ENCODE measurements around the gene SENP1.
A peak's percentile ranks its signal among the peaks of the same experiment; 100 is the strongest.

SENP1 gene

GRCh38 chr12:48105867-48106680, at the start of gene SENP1:
Gene SENP1, minus strand, starts transcription at chr12:48106079. Its CDS starts 4,607 bp downstream, at chr12:48101472.
- Histone ChIP-seq H3K4me3 (peak within 1 kb of the TSS; percentile 88), H3K9me3 (ENCODE audit: low read depth, low read length) (no peaks in the 10 kb centered on the region), H3K9ac (ENCODE audit: insufficient read length) (peak within 1 kb of the TSS; percentile 93), H3K27ac (peak within 1 kb of the TSS; percentile 94), H3K36me3 (ENCODE audit: insufficient read depth, low read length) (no peaks in the 10 kb centered on the region)
- DNase-seq (ENCODE audit: low read depth, low spot score) = peak; percentile 72
- TF ChIP-seq EZH2 (IDR thresholded peaks at IDR 0.05) (no peak), FOXP2 (optimal IDR thresholded peaks at IDR 0.05; ENCODE audit: control extremely low read depth, extremely low read length, insufficient read depth) (no peak), POLR2AphosphoS5 (IDR thresholded peaks at IDR 0.05; ENCODE audit: borderline replicate concordance, low read depth, low read length) (peak; percentile 42; the same call in 1 of the 2 replicates)

- TF ChIP-seq FOXP2 (optimal IDR thresholded peaks at IDR 0.05; ENCODE audit: control extremely low read depth, extremely low read length, insufficient read depth) (no peak), POLR2AphosphoS5 (IDR thresholded peaks at IDR 0.05; ENCODE audit: borderline replicate concordance, low read depth, low read length) (no peak), EZH2 (IDR thresholded peaks at IDR 0.05) (no peak)
- Histone ChIP-seq H3K9ac (ENCODE audit: insufficient read length) (no peak overlapping the region), H3K36me3 (ENCODE audit: insufficient read depth, low read length) (peaks cover 63% of the 10 kb centered on the region), H3K9me3 (ENCODE audit: low read depth, low read length) (no peaks in the 10 kb centered on the region), H3K4me3 (no peak overlapping the region), H3K27ac (no peak overlapping the region)
- no peak for DNase-seq (ENCODE audit: low read depth, low spot score)
Observed at GRCh38 chr12:48151103-48151771, 45.4 kb upstream of the SENP1 start.

- no peak for TF ChIP-seq FOXP2 (optimal IDR thresholded peaks at IDR 0.05; ENCODE audit: control extremely low read depth, extremely low read length, insufficient read depth)
- TF ChIP-seq EZH2 (IDR thresholded peaks at IDR 0.05) = no peak
- no peak for TF ChIP-seq POLR2AphosphoS5 (IDR thresholded peaks at IDR 0.05; ENCODE audit: borderline replicate concordance, low read depth, low read length)
- H3K36me3 ChIP-seq (ENCODE audit: insufficient read depth, low read length) = peaks cover 93% of the 10 kb centered on the region
Observed at GRCh38 chr12:48145981-48146380, 40.1 kb upstream of the SENP1 start.

GRCh38 chr12:48143898-48144297, 38.0 kb upstream of the SENP1 start:
- no peak overlapping the region for H3K4me3 ChIP-seq
- DNase-seq (ENCODE audit: low read depth, low spot score) = no peak
- no peak overlapping the region for H3K27ac ChIP-seq
- H3K36me3 ChIP-seq (ENCODE audit: insufficient read depth, low read length) = peaks cover 93% of the 10 kb centered on the region
- H3K9ac ChIP-seq (ENCODE audit: insufficient read length) = no peak overlapping the region
- TF ChIP-seq EZH2 (IDR thresholded peaks at IDR 0.05) (no peak), FOXP2 (optimal IDR thresholded peaks at IDR 0.05; ENCODE audit: control extremely low read depth, extremely low read length, insufficient read depth) (no peak), POLR2AphosphoS5 (IDR thresholded peaks at IDR 0.05; ENCODE audit: borderline replicate concordance, low read depth, low read length) (no peak)
- no peaks in the 10 kb centered on the region for H3K9me3 ChIP-seq (ENCODE audit: low read depth, low read length)

More at GRCh38 chr12:48145981-48146380, 40.1 kb upstream of the SENP1 start:
- H3K27ac ChIP-seq = no peak overlapping the region
- H3K9me3 ChIP-seq (ENCODE audit: low read depth, low read length) = no peaks in the 10 kb centered on the region
- no peak for DNase-seq (ENCODE audit: low read depth, low spot score)
- H3K4me3 ChIP-seq = no peak overlapping the region
- H3K9ac ChIP-seq (ENCODE audit: insufficient read length) = no peak overlapping the region

- no peak for DNase-seq (ENCODE audit: low read depth, low spot score)
- no peak overlapping the region for H3K4me3 ChIP-seq
- H3K36me3 ChIP-seq (ENCODE audit: insufficient read depth, low read length) = peaks cover 94% of the 10 kb centered on the region
- no peak overlapping the region for H3K9ac ChIP-seq (ENCODE audit: insufficient read length)
- no peaks in the 10 kb centered on the region for H3K9me3 ChIP-seq (ENCODE audit: low read depth, low read length)
- H3K27ac ChIP-seq = no peak overlapping the region
- TF ChIP-seq FOXP2 (optimal IDR thresholded peaks at IDR 0.05; ENCODE audit: control extremely low read depth, extremely low read length, insufficient read depth) = no peak
- no peak for TF ChIP-seq POLR2AphosphoS5 (IDR thresholded peaks at IDR 0.05; ENCODE audit: borderline replicate concordance, low read depth, low read length)
- TF ChIP-seq EZH2 (IDR thresholded peaks at IDR 0.05) = no peak
Observed at GRCh38 chr12:48142818-48143674, 37.2 kb upstream of the SENP1 start.

- Histone ChIP-seq H3K36me3 (ENCODE audit: insufficient read depth, low read length) (peaks cover 84% of the 10 kb centered on the region), H3K27ac (no peak overlapping the region), H3K4me3 (no peak overlapping the region), H3K9ac (ENCODE audit: insufficient read length) (no peak overlapping the region), H3K9me3 (ENCODE audit: low read depth, low read length) (no peaks in the 10 kb centered on the region)
- DNase-seq (ENCODE audit: low read depth, low spot score) = no peak
- no peak for TF ChIP-seq EZH2 (IDR thresholded peaks at IDR 0.05)
Observed at GRCh38 chr12:48135027-48135426, 29.1 kb upstream of the SENP1 start.

GRCh38 chr12:48132826-48133225, 26.9 kb upstream of the SENP1 start:
- Histone ChIP-seq H3K36me3 (ENCODE audit: insufficient read depth, low read length) (peaks cover 82% of the 10 kb centered on the region), H3K9me3 (ENCODE audit: low read depth, low read length) (no peaks in the 10 kb centered on the region), H3K4me3 (no peak overlapping the region), H3K9ac (ENCODE audit: insufficient read length) (no peak overlapping the region), H3K27ac (no peak overlapping the region)
- no peak for DNase-seq (ENCODE audit: low read depth, low spot score)
- TF ChIP-seq POLR2AphosphoS5 (IDR thresholded peaks at IDR 0.05; ENCODE audit: borderline replicate concordance, low read depth, low read length) (no peak), FOXP2 (optimal IDR thresholded peaks at IDR 0.05; ENCODE audit: control extremely low read depth, extremely low read length, insufficient read depth) (no peak), EZH2 (IDR thresholded peaks at IDR 0.05) (no peak)

- no peak overlapping the region for H3K9ac ChIP-seq (ENCODE audit: insufficient read length)
- no peak for DNase-seq (ENCODE audit: low read depth, low spot score)
- no peak for TF ChIP-seq FOXP2 (optimal IDR thresholded peaks at IDR 0.05; ENCODE audit: control extremely low read depth, extremely low read length, insufficient read depth)
- TF ChIP-seq EZH2 (IDR thresholded peaks at IDR 0.05) = no peak
- no peak for TF ChIP-seq POLR2AphosphoS5 (IDR thresholded peaks at IDR 0.05; ENCODE audit: borderline replicate concordance, low read depth, low read length)
- H3K9me3 ChIP-seq (ENCODE audit: low read depth, low read length) = no peaks in the 10 kb centered on the region
- H3K27ac ChIP-seq = no peak overlapping the region
- peaks cover 86% of the 10 kb centered on the region for H3K36me3 ChIP-seq (ENCODE audit: insufficient read depth, low read length)
- no peak overlapping the region for H3K4me3 ChIP-seq
Observed at GRCh38 chr12:48131517-48131916, 25.6 kb upstream of the SENP1 start.

All from SK-N-MC (cell line).